Measurements from ENCODE around the gene EXOC3. TPM values are rescaled to one million over a fixed set of nuclear protein-coding genes. Genes with fewer than 3 reads are reported as not detected.
A peak's percentile ranks its signal among the peaks of the same experiment; 100 is the strongest.

EXOC3 gene
- total RNA-seq, 1 experiment from 2014 or later: 34.7 TPM

- DNase-seq (ENCODE audit: low spot score): no peak
Measured at GRCh38 chr5:456351-457194, 13.6 kb downstream of the EXOC3 start.

- DNase-seq (ENCODE audit: low spot score): no peak
Measured at GRCh38 chr5:457195-457961, 14.4 kb downstream of the EXOC3 start.

- DNase-seq (ENCODE audit: low spot score): peak; percentile 84
Measured at GRCh38 chr5:458547-459353, 15.8 kb downstream of the EXOC3 start.

- no peak for DNase-seq (ENCODE audit: low spot score)
Measured at GRCh38 chr5:459562-460272, 16.7 kb downstream of the EXOC3 start.

- no peak for DNase-seq (ENCODE audit: low spot score)
Measured at GRCh38 chr5:460273-460625, 17.3 kb downstream of the EXOC3 start.

- no peak for DNase-seq (ENCODE audit: low spot score)
Measured at GRCh38 chr5:462051-462481, 19.1 kb downstream of the EXOC3 start.

GRCh38 chr5:463301-463700, 20.3 kb downstream of the EXOC3 start:
- DNase-seq (ENCODE audit: low spot score): no peak

- DNase-seq (ENCODE audit: low spot score): no peak
Measured at GRCh38 chr5:463952-464351, 21.0 kb downstream of the EXOC3 start.

GRCh38 chr5:464446-464842, 21.5 kb downstream of the EXOC3 start:
- DNase-seq (ENCODE audit: low spot score): no peak

GRCh38 chr5:464843-465590, 22.0 kb downstream of the EXOC3 start:
- no peak for DNase-seq (ENCODE audit: low spot score)

GRCh38 chr5:465591-466403, 22.8 kb downstream of the EXOC3 start:
- no peak for DNase-seq (ENCODE audit: low spot score)

- DNase-seq (ENCODE audit: low spot score): no peak
Measured at GRCh38 chr5:466661-467310, 23.8 kb downstream of the EXOC3 start.

- DNase-seq (ENCODE audit: low spot score): no peak
Measured at GRCh38 chr5:468401-468800, 25.4 kb downstream of the EXOC3 start.

- DNase-seq (ENCODE audit: low spot score): no peak
Measured at GRCh38 chr5:469752-470483, 26.9 kb downstream of the EXOC3 start.

GRCh38 chr5:470961-471749, 28.2 kb downstream of the EXOC3 start:
- DNase-seq (ENCODE audit: low spot score): no peak

- DNase-seq (ENCODE audit: low spot score): no peak
Measured at GRCh38 chr5:471750-472058, 28.7 kb downstream of the EXOC3 start.

GRCh38 chr5:472076-472655, 29.2 kb downstream of the EXOC3 start:
- no peak for DNase-seq (ENCODE audit: low spot score)

All from A172 (cell line).